ENCODE data around the gene PFKP.
"Not testable (repeated sequence)": the region's sequence is repeated elsewhere in the genome, so short reads cannot be mapped to it uniquely, and the experiment has no call there.

The PFKP gene

GRCh38 chr10:3100093-3100792 is 32.9 kb downstream of the PFKP start:
- no peak for DNase-seq

GRCh38 chr10:3100856-3101640 is 33.7 kb downstream of the PFKP start:
- DNase-seq, result no peak

- DNase-seq, result peak; percentile 71
Measured at GRCh38 chr10:3102720-3103427, 35.5 kb downstream of the PFKP start.

- DNase-seq, result no peak
Measured at GRCh38 chr10:3103646-3104045, 36.3 kb downstream of the PFKP start.

GRCh38 chr10:3104251-3104918 is 37.0 kb downstream of the PFKP start:
- DNase-seq, result no peak

- no peak for DNase-seq
Measured at GRCh38 chr10:3105166-3105565, 37.8 kb downstream of the PFKP start.

GRCh38 chr10:3105905-3106304 is 38.6 kb downstream of the PFKP start:
- DNase-seq, result no peak

- DNase-seq, result not testable (repeated sequence)
Measured at GRCh38 chr10:3106328-3106727, 39.0 kb downstream of the PFKP start.

GRCh38 chr10:3106928-3107425 is 39.6 kb downstream of the PFKP start:
- DNase-seq, result no peak

- DNase-seq, result no peak
Measured at GRCh38 chr10:3107426-3107961, 40.1 kb downstream of the PFKP start.

- DNase-seq, result no peak
Measured at GRCh38 chr10:3108033-3108432, 40.7 kb downstream of the PFKP start.

- no peak for DNase-seq
Measured at GRCh38 chr10:3108575-3109105, 41.3 kb downstream of the PFKP start.

- no peak for DNase-seq
Measured at GRCh38 chr10:3109196-3109595, 41.8 kb downstream of the PFKP start.

GRCh38 chr10:3109633-3110032 is 42.3 kb downstream of the PFKP start:
- DNase-seq, result no peak

- DNase-seq, result no peak
Measured at GRCh38 chr10:3110782-3111620, 43.7 kb downstream of the PFKP start.

- no peak for DNase-seq
Measured at GRCh38 chr10:3111621-3112163, 44.3 kb downstream of the PFKP start.

GRCh38 chr10:3113343-3113720 is 46.0 kb downstream of the PFKP start:
- DNase-seq, result no peak

- DNase-seq, result no peak
Measured at GRCh38 chr10:3115685-3116084, 48.3 kb downstream of the PFKP start.

- no peak for DNase-seq
Measured at GRCh38 chr10:3116508-3117100, 49.3 kb downstream of the PFKP start.

GRCh38 chr10:3117486-3117885 is 50.1 kb downstream of the PFKP start:
- DNase-seq, result no peak

- DNase-seq, result no peak
Measured at GRCh38 chr10:3118641-3119091, 51.3 kb downstream of the PFKP start.

All from NCI-H345 (cell line).